GM21515 (cell line): ENCODE data around the gene ELP4.

Source experiments
- ATAC-seq: cut with Tn5 transposase; IDR thresholded peaks from one replicate; pipeline ENCODE4 v1.9.1; 2021; ENCODE audit not compliant: unreplicated experiment

ELP4 gene

GRCh38 chr11:31768749-31769640 lies 259.4 kb downstream of the ELP4 start:
- no peak for ATAC-seq

GRCh38 chr11:31770011-31770700 lies 260.6 kb downstream of the ELP4 start:
- ATAC-seq, result no peak

DNA sequence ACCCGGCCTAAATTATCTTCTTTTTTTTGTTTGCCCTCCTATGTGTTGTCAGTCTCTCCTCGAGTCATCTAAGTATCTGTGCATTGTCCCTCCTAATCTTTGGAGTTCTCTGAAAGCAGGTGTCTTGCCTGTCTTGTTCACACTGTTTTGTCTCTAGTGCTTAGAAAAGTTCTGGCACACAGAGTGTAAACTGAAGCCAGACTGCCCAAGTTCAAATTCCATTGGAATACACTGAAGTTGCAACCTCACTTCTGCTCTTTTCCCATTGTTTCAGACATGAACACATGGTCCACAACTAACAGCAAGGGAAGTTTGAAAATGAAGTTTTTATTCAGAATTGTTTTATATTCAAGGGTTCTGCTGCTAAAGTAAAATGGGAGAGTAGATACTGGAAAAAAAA lies 262.8 kb downstream of the ELP4 start:
- no peak for ATAC-seq

GRCh38 chr11:31779374-31779791 lies 269.8 kb downstream of the ELP4 start:
- ATAC-seq, result no peak

- ATAC-seq, result no peak
Observed at GRCh38 chr11:31780078-31780477, 270.5 kb downstream of the ELP4 start.

DNA sequence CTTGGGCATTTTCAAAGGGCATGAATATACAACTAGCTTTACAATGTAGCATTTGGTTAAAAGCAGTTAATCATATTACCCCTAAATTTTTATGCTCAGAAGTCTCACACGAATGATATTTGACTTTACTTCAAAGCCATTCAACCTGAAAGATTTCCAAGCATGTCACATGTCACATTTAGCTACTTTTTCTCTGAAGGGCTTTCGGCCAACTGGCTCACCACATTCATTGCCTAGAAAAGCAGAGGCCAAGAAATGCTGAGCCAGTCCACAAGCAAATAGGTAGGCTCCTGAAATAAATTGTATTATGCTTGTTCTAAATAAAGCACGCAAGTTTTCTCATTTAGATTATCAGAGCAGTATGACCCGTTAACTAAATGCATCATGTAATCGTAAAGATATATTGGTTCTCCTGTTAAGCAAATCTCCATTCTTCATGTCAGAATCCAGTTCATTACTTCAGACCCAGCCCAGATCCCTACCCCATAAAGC lies 271.0 kb downstream of the ELP4 start:
- ATAC-seq, result no peak

GRCh38 chr11:31782257-31782656 lies 272.7 kb downstream of the ELP4 start:
- ATAC-seq, result no peak

GRCh38 chr11:31783252-31783651 lies 273.7 kb downstream of the ELP4 start:
- ATAC-seq, result no peak

DNA sequence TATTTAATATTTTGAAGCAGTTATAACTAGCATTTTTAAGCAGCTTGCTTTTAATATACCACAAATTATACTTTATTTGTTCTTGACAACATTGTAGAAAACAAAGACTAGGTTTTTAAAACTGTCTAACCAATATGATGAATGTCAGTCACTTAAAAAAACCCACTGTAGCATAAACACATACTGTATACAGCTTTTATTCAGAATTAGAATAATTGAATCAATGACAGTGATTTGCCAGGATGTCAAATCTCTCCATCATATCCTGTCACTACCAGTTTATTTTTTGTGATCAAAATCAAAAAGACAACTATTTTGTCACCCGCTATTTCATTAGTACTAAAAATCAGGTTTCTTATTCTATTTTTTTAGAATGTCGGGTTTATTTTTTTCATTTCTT lies 275.0 kb downstream of the ELP4 start:
- no peak for ATAC-seq

GRCh38 chr11:31786996-31787685 lies 277.6 kb downstream of the ELP4 start:
- no peak for ATAC-seq

GRCh38 chr11:31788085-31788484 lies 278.5 kb downstream of the ELP4 start:
- ATAC-seq, result no peak

- no peak for ATAC-seq
Observed at GRCh38 chr11:31790649-31791048, 281.1 kb downstream of the ELP4 start.

GRCh38 chr11:31792036-31792435 lies 282.5 kb downstream of the ELP4 start:
- ATAC-seq, result no peak

GRCh38 chr11:31792456-31792855 lies 282.9 kb downstream of the ELP4 start:
- no peak for ATAC-seq

DNA sequence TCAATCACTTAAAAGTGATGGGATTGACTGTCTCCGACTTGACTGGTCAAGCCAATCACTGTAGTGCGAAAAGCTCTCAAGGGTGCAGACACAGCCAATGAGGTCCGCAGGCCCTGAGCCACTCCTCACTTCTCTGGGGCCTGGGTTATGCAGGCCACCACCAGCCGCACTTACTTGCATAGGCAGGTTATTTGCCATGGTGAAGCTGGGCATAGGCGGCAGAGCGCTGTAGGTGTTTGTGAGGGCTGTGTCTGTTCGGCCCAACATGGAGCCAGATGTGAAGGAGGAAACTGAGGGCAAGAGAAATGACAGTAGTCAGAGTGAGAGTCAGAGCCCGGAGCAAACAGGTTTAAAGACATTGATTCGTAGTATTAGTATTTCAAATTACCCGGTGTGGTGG lies 283.7 kb downstream of the ELP4 start:
- ATAC-seq, result no peak

DNA sequence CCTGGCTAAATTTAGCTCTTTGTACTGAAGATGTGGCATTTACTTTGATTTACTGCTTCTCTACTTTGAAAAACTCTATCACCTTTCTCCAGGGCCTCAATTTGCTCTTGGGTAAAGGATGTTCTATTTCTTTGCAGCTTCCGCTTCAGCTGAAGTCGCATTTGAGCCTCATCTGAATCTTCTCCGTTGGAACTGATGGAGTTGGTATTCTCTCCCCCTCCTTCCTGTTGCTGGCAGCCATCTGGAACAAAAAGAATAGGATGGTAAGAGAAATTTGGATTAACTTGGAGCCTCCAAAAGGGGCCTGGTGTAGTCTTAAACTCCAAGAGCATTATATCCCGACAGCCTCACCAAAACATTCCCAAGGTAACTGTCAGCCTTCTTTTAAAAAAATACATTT lies 285.0 kb downstream of the ELP4 start:
- no peak for ATAC-seq

- ATAC-seq, result no peak
Observed at GRCh38 chr11:31795706-31796498, 286.3 kb downstream of the ELP4 start.

- no peak for ATAC-seq
Observed at GRCh38 chr11:31796499-31797189, 287.1 kb downstream of the ELP4 start.

GRCh38 chr11:31797190-31798056 lies 287.9 kb downstream of the ELP4 start:
- ATAC-seq, result no peak
